Mesendoderm (in vitro differentiated cells): ENCODE results near the gene MGMT.

ENCODE experiments used
- DNase-seq: peaks from one replicate; pipeline ENCODE4 v3.0.0; 2013
- H2AK5ac ChIP-seq: 2 replicates; pipeline ENCODE4 v1.6.1; 2013; ENCODE audit warnings: low read length, inconsistent platforms
- H2BK120ac ChIP-seq: 2 replicates; pipeline ENCODE4 v1.6.1; 2013; ENCODE audit warnings: low read depth, mild to moderate bottlenecking, low read length, moderate library complexity, mixed read lengths
- H2BK15ac ChIP-seq: replicated peaks from 2 replicates; pipeline ENCODE4 v1.6.1; 2013; ENCODE audit warnings: low read depth, mild to moderate bottlenecking, moderate library complexity
- H2BK5ac ChIP-seq: 2 replicates; pipeline ENCODE4 v1.6.1; 2013; ENCODE audit warnings: low read length, inconsistent platforms
- H3K18ac ChIP-seq: 2 replicates; pipeline ENCODE4 v1.6.1; 2013; ENCODE audit warnings: mild to moderate bottlenecking, low read length, mixed read lengths
- H3K23ac ChIP-seq: one replicate; pipeline ENCODE4 v1.6.1; 2013; ENCODE audit warnings: low read length
- H3K27ac ChIP-seq: 2 replicates; pipeline ENCODE4 v1.5.1; 2013; ENCODE audit warnings: low read depth, mild to moderate bottlenecking, inconsistent platforms, low read length, moderate library complexity
- H3K27me3 ChIP-seq: 2 replicates; pipeline ENCODE4 v1.6.1; 2013; ENCODE audit warnings: low read length, control low read depth, mild to moderate bottlenecking, inconsistent platforms; ENCODE audit not compliant: insufficient read depth, poor library complexity
- H3K36me3 ChIP-seq: 2 replicates; pipeline ENCODE4 v1.6.1; 2013; ENCODE audit warnings: low read length, inconsistent platforms; ENCODE audit not compliant: control insufficient read depth, insufficient read depth
- H3K4ac ChIP-seq: one replicate; pipeline ENCODE4 v1.6.1; 2013; ENCODE audit warnings: low read depth, mild to moderate bottlenecking, low read length, moderate library complexity
- H3K4me1 ChIP-seq: 2 replicates; pipeline ENCODE4 v1.6.1; 2013; ENCODE audit warnings: low read depth, low read length, inconsistent platforms; ENCODE audit not compliant: control insufficient read depth
- H3K4me2 ChIP-seq: 2 replicates; pipeline ENCODE4 v1.6.1; 2013; ENCODE audit warnings: low read length
- H3K4me3 ChIP-seq: 2 replicates; pipeline ENCODE4 v1.5.1; 2013; ENCODE audit warnings: mild to moderate bottlenecking, low read length
- H3K56ac ChIP-seq: one replicate; pipeline ENCODE4 v1.6.1; 2013; ENCODE audit warnings: low read length
- H3K79me1 ChIP-seq: 2 replicates; pipeline ENCODE4 v1.6.1; 2013; ENCODE audit warnings: low read length, inconsistent platforms
- H3K79me2 ChIP-seq: 2 replicates; pipeline ENCODE4 v1.6.1; 2013; ENCODE audit warnings: mild to moderate bottlenecking, low read length; ENCODE audit not compliant: control insufficient read depth, insufficient read depth
- H3K9ac ChIP-seq: 2 replicates; pipeline ENCODE4 v1.6.1; 2013; ENCODE audit warnings: low read length, inconsistent platforms
- H4K5ac ChIP-seq: one replicate; pipeline ENCODE4 v1.6.1; 2013; ENCODE audit warnings: low read length
- H4K8ac ChIP-seq: one replicate; pipeline ENCODE4 v1.6.1; 2013; ENCODE audit warnings: low read depth, mild to moderate bottlenecking, control low read depth, low read length, moderate library complexity
- WGBS: extraction: QIAGEN DNeasy Blood & Tissue Kit; methylation state at CpG from one replicate; pipeline ENCODE4 v1.1.7; 2013; ENCODE audit warnings: low lambda C conversion rate, missing lambda C conversion rate; ENCODE audit not compliant: insufficient coverage; ENCODE audit errors: extremely low coverage; 5-methylcytosine and 5-hydroxymethylcytosine counted together

Gene MGMT

DNA sequence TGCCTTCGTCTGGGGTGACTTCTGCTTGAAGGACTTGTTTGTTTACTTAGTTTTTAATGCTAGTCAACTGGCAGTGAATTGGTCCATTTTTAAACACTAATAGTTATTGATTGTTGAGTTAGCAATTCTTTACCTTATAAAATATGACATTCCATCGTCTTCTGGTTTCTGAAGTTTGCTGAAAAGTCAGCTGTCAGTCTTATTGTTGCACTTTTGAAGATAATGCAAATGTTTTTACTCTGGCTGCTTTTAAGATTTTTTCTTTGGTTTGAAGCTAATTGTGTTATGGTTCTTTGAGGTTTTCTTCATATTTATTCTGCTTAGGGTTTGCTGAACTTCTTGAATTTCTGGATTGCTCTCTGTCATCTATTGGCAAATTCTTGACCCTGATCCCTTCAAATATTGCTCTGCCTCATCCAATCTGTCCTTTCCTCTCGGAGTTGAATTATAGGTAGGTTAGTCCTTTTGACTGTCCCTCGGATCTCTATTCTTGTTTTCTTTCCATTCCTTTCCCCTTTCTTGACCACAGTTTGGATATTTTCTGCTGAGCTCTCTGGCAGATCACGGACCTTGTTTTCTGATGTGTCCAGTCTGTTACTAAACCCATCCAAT, 24.2 kb downstream of the MGMT start:
- peak; percentile 49 for DNase-seq
- WGBS, result no CpG with 5 or more reads among the region's 5 CpGs

DNA sequence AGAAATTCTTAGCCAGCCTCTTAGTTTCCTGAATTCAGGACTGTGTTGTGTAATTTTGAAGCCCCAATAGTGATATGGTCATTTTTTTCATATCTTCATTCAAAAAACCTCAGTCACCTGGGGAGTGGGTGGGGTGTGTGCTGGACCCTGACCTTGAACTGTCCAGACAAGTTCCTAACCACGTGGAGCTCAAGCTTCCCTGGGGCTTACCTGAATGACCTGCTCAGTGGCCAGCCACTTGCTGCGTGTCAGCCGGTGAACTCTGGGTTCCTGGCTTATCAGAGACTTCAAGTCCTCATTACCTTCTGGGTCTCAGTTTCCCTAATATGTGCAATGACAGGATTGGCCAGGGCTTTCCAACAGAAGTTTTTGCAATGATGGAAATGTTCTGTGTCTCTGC, 27.1 kb downstream of the MGMT start:
- Histone ChIP-seq H3K27me3 (no peaks in the 10 kb centered on the region), H3K56ac (no peak overlapping the region), H2BK15ac (no peak overlapping the region), H3K79me1 (no peaks in the 10 kb centered on the region), H3K4ac (no peak overlapping the region), H3K9ac (no peak overlapping the region), H4K5ac (no peak overlapping the region), H3K4me2 (no peak overlapping the region), H2AK5ac (no peak overlapping the region), H3K4me1 (no peaks in the 10 kb centered on the region), H3K27ac (no peak overlapping the region), H3K18ac (no peak overlapping the region), H4K8ac (no peak overlapping the region), H2BK5ac (no peak overlapping the region), H3K79me2 (no peaks in the 10 kb centered on the region), H3K23ac (no peak overlapping the region), H3K36me3 (no peaks in the 10 kb centered on the region), H2BK120ac (no peak overlapping the region), H3K4me3 (no peak overlapping the region)
- DNase-seq, result no peak
- no CpG with 5 or more reads among the region's 3 CpGs for WGBS

More for the DNA sequence above, 24.2 kb downstream of the MGMT start:
- Histone ChIP-seq H3K4ac (no peak overlapping the region), H3K79me2 (no peaks in the 10 kb centered on the region), H4K8ac (no peak overlapping the region), H2BK120ac (no peak overlapping the region), H2BK5ac (no peak overlapping the region), H3K4me1 (no peaks in the 10 kb centered on the region), H3K27me3 (no peaks in the 10 kb centered on the region), H2BK15ac (no peak overlapping the region), H3K56ac (no peak overlapping the region), H3K4me2 (no peak overlapping the region), H3K36me3 (no peaks in the 10 kb centered on the region), H3K4me3 (no peak overlapping the region), H2AK5ac (no peak overlapping the region), H3K9ac (no peak overlapping the region), H3K23ac (no peak overlapping the region), H3K27ac (no peak overlapping the region), H4K5ac (no peak overlapping the region), H3K79me1 (no peaks in the 10 kb centered on the region), H3K18ac (no peak overlapping the region)

GRCh38 chr10:129494740-129495139, 27.7 kb downstream of the MGMT start:
- Histone ChIP-seq H3K56ac (no peak overlapping the region), H4K8ac (no peak overlapping the region), H3K4me2 (no peak overlapping the region), H3K27ac (no peak overlapping the region), H3K4ac (no peak overlapping the region), H3K79me1 (no peaks in the 10 kb centered on the region), H2AK5ac (no peak overlapping the region), H3K27me3 (no peaks in the 10 kb centered on the region), H3K36me3 (no peaks in the 10 kb centered on the region), H3K4me3 (no peak overlapping the region), H3K18ac (no peak overlapping the region), H4K5ac (no peak overlapping the region), H2BK120ac (no peak overlapping the region), H3K4me1 (no peaks in the 10 kb centered on the region), H3K9ac (no peak overlapping the region), H2BK5ac (no peak overlapping the region), H3K79me2 (no peaks in the 10 kb centered on the region), H3K23ac (no peak overlapping the region), H2BK15ac (no peak overlapping the region)
- DNase-seq, result peak; percentile 68
- WGBS, result no CpG with 5 or more reads among the region's 5 CpGs

- Histone ChIP-seq H3K79me2 (no peaks in the 10 kb centered on the region), H3K4me2 (no peak overlapping the region), H2BK15ac (no peak overlapping the region), H3K27me3 (no peaks in the 10 kb centered on the region), H2BK120ac (no peak overlapping the region), H2BK5ac (no peak overlapping the region), H3K4ac (no peak overlapping the region), H4K8ac (no peak overlapping the region), H3K4me1 (no peaks in the 10 kb centered on the region), H3K9ac (no peak overlapping the region), H3K18ac (no peak overlapping the region), H3K56ac (no peak overlapping the region), H3K27ac (no peak overlapping the region), H3K79me1 (no peaks in the 10 kb centered on the region), H3K23ac (no peak overlapping the region), H4K5ac (no peak overlapping the region), H2AK5ac (no peak overlapping the region), H3K36me3 (no peaks in the 10 kb centered on the region), H3K4me3 (no peak overlapping the region)
- DNase-seq, result no peak
- WGBS, result no CpG with 5 or more reads among the region's 6 CpGs
These were observed 28.2 kb downstream of the MGMT start for GRCh38 chr10:129495256-129495655.

DNA sequence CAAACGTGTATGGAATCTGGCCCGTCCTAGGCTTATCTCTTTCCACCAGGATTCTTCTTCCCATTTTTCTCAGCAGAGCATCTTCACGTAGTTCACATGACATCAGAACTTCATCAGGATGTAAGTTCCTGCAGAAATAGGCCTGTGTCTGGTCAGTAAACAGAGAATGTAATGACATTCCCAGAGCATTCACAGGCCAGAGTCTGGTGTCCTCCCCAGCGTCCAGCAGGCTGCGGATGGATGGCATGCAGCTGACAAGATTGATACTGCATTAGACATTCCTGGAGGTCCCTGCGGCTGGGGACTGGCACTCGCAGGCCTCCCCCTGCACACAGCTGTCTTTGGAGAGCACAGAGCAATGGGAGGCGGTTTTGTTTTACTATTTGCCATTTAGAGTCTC, 28.7 kb downstream of the MGMT start:
- no peak overlapping the region for H2BK120ac ChIP-seq
- H3K18ac ChIP-seq, result no peak overlapping the region
- H2BK15ac ChIP-seq, result no peak overlapping the region
- no peak for DNase-seq
- H3K4me3 ChIP-seq, result no peak overlapping the region
- H4K8ac ChIP-seq, result no peak overlapping the region
- H3K27me3 ChIP-seq, result no peaks in the 10 kb centered on the region
- no peak overlapping the region for H3K4ac ChIP-seq
- H3K27ac ChIP-seq, result no peak overlapping the region
- no peaks in the 10 kb centered on the region for H3K79me2 ChIP-seq
- H3K36me3 ChIP-seq, result no peaks in the 10 kb centered on the region
- no CpG with 5 or more reads among the region's 8 CpGs for whole genome bisulfite sequencing
- H2BK5ac ChIP-seq, result no peak overlapping the region
- no peak overlapping the region for H3K9ac ChIP-seq
- no peaks in the 10 kb centered on the region for H3K79me1 ChIP-seq
- H2AK5ac ChIP-seq, result no peak overlapping the region
- H3K4me1 ChIP-seq, result no peaks in the 10 kb centered on the region
- H3K23ac ChIP-seq, result no peak overlapping the region
- no peak overlapping the region for H4K5ac ChIP-seq
- no peak overlapping the region for H3K4me2 ChIP-seq
- no peak overlapping the region for H3K56ac ChIP-seq

GRCh38 chr10:129497013-129497412, 30.0 kb downstream of the MGMT start:
- Histone ChIP-seq H3K27me3 (no peaks in the 10 kb centered on the region), H3K79me2 (no peaks in the 10 kb centered on the region), H4K5ac (no peak overlapping the region), H3K4me3 (no peak overlapping the region), H3K79me1 (no peaks in the 10 kb centered on the region), H3K27ac (no peak overlapping the region), H2AK5ac (no peak overlapping the region), H3K4me2 (no peak overlapping the region), H3K56ac (no peak overlapping the region), H3K9ac (no peak overlapping the region), H3K4me1 (no peaks in the 10 kb centered on the region), H3K23ac (no peak overlapping the region), H2BK5ac (no peak overlapping the region), H2BK15ac (no peak overlapping the region), H2BK120ac (no peak overlapping the region), H3K4ac (no peak overlapping the region), H3K36me3 (no peaks in the 10 kb centered on the region), H4K8ac (no peak overlapping the region), H3K18ac (no peak overlapping the region)
- no CpG with 5 or more reads among the region's 8 CpGs for WGBS
- no peak for DNase-seq
